Adrenal gland (tissue), 5 donors: ENCODE data around the gene NEU4.

Experiments
- POLR2A ChIP-seq, 2 donors: fragments of 450-650 bp; IDR thresholded peaks; one replicate each; pipeline ENCODE4 v1.6.1; 2017; ENCODE audit warnings: antibody characterized with exemption in 2 of 2, mild to moderate bottlenecking in 2 of 2, moderate library complexity in 1 of 2
- TF ChIP-seq, protein P1 (sequence below), 6 experiments: fragments of 450-650 bp in 4 of 6; fragments of 200-600 bp in 2 of 6; sonication (generic) in 1 of 6; IDR thresholded peaks; 1 replicate in 5 of 6; 2 replicates in 1 of 6; pipeline versions ENCODE4 v1.5.1 to v1.8.0; 2016 to 2021; ENCODE audit warnings: antibody characterized with exemption in 6 of 6, mild to moderate bottlenecking in 2 of 6, moderate library complexity in 1 of 6
- donor health status: DM: no; HTN: no; CAD: no.

DNA sequence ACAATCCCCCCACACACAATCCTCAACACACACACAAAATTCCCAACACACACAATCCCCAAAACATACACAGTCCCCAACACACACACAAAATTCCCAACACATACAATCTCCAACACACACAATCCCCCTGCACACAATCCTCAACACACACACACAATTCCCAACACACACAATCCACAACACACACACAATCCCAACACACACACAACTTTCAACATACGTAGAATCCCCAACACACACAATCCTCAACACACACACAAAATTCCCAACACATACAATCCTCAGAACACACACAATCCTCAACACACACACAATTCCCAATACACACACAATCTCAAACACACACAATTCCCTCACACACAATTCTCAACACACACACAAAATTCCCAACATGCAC is 52.3 kb downstream of the NEU4 start:
- TF ChIP-seq, protein P1, sequence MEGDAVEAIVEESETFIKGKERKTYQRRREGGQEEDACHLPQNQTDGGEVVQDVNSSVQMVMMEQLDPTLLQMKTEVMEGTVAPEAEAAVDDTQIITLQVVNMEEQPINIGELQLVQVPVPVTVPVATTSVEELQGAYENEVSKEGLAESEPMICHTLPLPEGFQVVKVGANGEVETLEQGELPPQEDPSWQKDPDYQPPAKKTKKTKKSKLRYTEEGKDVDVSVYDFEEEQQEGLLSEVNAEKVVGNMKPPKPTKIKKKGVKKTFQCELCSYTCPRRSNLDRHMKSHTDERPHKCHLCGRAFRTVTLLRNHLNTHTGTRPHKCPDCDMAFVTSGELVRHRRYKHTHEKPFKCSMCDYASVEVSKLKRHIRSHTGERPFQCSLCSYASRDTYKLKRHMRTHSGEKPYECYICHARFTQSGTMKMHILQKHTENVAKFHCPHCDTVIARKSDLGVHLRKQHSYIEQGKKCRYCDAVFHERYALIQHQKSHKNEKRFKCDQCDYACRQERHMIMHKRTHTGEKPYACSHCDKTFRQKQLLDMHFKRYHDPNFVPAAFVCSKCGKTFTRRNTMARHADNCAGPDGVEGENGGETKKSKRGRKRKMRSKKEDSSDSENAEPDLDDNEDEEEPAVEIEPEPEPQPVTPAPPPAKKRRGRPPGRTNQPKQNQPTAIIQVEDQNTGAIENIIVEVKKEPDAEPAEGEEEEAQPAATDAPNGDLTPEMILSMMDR (IDR thresholded peaks at IDR 0.05), result no peak
- TF ChIP-seq POLR2A (IDR thresholded peaks at IDR 0.05), result no peak
